ENCODE measurements around the gene CDHR3.
A peak's percentile ranks its signal among the peaks of the same experiment; 100 is the strongest.

CDHR3 gene

GRCh38 chr7:106031300-106032035, 68.4 kb downstream of the CDHR3 start:
- DNase-seq: no peak

GRCh38 chr7:106032295-106032694, 69.2 kb downstream of the CDHR3 start:
- no peak for DNase-seq

GRCh38 chr7:106033735-106034134, 70.7 kb downstream of the CDHR3 start:
- DNase-seq: no peak

GRCh38 chr7:106034383-106034782, 71.3 kb downstream of the CDHR3 start:
- DNase-seq: no peak

GRCh38 chr7:106035568-106035967, 72.5 kb downstream of the CDHR3 start:
- DNase-seq: no peak

DNA sequence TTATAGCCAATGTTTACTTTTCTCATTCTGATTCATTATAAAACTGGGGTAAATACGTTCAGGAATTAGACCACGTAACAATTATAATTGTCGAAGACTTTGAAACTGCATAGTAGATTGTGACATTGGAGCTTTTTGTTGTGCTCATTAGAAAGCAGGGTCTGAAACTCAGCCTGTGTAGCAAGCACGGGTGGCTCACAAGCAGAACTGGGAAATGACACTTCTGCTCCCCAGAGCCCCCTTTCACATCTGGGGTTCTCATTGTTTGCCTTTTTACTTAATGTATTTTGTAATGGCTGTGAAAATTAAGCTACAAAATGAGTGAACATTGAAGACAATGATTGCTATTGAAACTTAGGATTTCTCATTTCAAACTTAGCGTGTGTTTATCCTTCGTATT, 72.9 kb downstream of the CDHR3 start:
- DNase-seq: no peak

GRCh38 chr7:106037489-106038176, 74.6 kb downstream of the CDHR3 start:
- no peak for DNase-seq

DNA sequence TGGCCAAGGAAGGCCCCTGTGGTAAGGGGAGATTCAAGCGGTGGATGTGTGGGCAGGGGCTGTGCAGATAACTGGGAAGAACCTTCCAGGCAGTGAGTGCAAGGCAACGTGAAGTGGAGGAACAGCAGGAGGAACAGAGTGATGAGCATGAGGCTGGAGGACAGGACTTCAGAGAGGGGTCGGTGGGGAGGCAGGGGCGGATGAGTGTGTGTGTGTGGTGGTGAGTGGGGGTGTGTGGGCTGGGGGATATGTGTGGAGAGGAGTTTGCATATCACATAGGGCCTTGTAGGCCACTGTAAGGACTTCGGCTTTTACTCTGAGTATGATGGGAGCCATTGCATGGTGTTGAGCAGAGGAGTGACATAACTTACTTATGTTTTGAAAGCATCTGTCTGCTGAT, 75.2 kb downstream of the CDHR3 start:
- DNase-seq: no peak

GRCh38 chr7:106038916-106039315, 75.9 kb downstream of the CDHR3 start:
- no peak for DNase-seq

GRCh38 chr7:106039486-106040060, 76.5 kb downstream of the CDHR3 start:
- peak; percentile 79 for DNase-seq

- DNase-seq: peak; percentile 48
Measured at GRCh38 chr7:106041140-106041717, 78.2 kb downstream of the CDHR3 start.

GRCh38 chr7:106042196-106042611, 79.1 kb downstream of the CDHR3 start:
- DNase-seq: no peak

GRCh38 chr7:106045139-106045538, 82.1 kb downstream of the CDHR3 start:
- DNase-seq: no peak

DNA sequence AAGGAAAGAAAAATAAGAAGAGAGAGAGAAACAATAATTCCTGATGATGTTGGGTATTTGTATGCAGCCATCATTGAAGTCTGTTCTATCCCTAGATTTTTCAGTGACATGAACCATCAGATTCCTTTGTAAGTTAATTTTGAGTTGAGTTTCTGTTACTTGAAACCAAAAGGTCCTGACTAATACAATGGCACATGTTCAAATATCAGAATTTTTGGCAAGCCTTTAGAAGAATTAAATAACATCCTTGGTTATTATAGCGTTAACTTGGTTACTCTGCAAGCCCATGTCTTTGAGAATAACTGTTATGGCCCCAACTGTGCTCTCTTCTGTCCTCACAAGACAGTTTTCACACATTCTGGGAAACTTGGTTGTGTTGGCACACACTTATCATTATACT, 82.5 kb downstream of the CDHR3 start:
- peak; percentile 18 for DNase-seq

GRCh38 chr7:106047184-106047583, 84.1 kb downstream of the CDHR3 start:
- DNase-seq: no peak

- DNase-seq: no peak
Measured at GRCh38 chr7:106047818-106048705, 85.0 kb downstream of the CDHR3 start.

GRCh38 chr7:106048706-106049020, 85.6 kb downstream of the CDHR3 start:
- DNase-seq: no peak

DNA sequence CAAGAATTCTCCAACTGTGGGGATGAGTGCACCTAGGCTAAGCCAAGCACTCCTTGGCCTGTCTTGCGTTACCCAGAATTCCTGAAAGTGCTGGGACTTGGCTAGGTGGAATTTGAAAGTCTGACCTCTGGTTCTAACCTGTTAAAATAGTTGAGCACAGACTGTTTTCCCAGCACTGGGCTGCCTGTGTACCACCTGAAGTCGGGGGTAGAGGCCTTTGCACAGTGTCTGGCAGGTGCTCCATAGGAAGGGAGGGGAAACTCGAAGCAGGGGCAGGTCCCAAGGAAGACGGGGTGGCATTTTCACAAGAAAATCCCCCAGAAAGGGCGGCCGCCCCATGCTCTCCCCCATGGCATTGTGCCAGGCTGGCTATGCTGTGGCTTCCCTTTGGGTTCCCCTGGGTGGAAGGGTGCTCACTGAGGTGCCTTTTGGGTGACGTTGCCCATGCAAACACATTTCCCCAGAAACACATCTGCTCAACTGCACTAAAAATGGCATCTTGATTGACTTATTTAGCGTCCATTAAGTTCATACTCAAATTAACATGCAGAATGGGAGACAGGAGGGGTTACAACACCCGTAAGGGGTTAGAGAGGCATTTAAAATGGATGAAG, 86.2 kb downstream of the CDHR3 start:
- no peak for DNase-seq

DNA sequence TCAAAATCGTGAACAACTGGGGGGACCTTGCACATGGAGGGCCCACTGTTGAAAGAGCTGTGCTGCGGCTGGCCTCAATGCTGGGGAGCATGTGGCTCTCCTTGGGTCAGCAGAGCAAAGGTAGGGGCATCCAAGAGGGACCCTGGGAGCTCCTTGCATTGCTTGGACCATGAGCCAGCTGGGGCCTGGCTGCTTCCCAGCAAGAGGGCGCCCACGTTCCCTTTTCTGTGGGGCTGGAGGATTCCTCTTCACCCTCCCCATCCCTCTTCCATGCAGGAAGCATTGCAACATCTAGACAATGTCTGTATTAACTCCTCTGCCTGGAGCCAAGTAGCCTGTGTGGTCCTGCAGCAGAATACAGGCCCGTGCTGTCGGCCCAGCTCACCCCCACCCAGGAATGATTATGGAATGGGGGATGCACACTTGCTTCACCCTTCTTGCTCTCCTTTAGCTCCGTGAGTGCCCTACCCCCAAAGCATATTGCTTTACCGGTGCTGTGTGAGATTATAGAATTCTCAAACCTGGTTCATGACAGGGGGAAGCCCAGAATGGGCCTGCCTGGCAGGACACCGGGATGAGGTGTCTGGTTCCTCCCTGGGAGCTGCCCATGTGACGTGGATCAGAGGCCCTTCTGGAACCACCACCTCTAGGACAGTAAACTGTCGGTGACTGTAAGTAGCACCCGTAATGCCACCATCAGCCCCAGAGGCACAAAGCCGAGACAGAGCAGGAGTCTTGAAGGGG, 87.1 kb downstream of the CDHR3 start:
- peak; percentile 71 for DNase-seq

DNA sequence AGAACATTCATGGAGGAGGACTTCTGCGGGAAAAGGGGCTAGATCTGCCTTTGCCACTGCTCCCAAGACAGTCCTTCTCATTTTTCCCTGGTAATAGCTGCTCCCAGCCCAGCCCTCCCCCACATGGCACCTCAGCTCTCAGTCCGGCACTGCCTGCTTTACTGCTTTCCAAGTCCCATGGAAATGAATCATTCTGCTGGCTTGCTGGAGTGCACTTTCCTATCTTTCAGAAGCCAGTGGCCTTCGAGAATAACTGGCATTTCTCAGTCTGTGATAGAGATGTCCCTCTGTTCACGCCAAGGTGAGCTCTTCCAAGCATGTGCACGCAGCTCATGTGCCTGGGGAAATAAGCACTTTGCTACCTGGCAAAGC, 87.7 kb downstream of the CDHR3 start:
- DNase-seq: peak; percentile 65

DNA sequence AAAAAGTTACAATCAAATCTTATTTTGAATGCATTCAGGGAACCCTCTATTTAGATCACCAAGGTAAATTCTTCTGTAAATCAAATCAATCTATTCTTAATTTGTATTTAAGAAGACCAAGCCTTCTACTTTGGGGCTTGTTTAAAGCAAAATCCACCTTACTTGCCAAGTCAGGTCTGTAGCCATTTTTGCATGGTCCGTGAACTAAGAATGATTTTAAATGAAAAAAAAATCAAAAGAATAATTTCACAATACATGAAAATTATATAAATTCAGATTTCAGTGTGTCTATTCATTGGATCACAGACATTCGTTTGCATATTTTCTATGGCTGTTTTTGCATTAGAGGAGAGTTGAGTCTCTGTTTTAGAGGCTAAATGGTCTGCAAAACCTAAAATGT, 89.6 kb downstream of the CDHR3 start:
- DNase-seq: no peak

GRCh38 chr7:106053109-106053508, 90.0 kb downstream of the CDHR3 start:
- no peak for DNase-seq
